Endothelial cell of umbilical vein (primary cell): ENCODE measurements around the gene TP53RK. TPM values are rescaled to one million over a fixed set of nuclear protein-coding genes. Genes with fewer than 3 reads are reported as not detected.

ENCODE experiments used
- BruUV-seq: library from RNA; stranded (reverse); fragments of 400-500 nt; replicated peaks from 2 replicates; lab custom pipeline; 2021; lab: Mats Ljungman, UMichigan
- CTCF ChIA-PET: fragments of 300-600, 350-600 bp; sonication (Branson Sonifier 250); formaldehyde crosslinking; loops from one replicate; lab custom pipeline; 2021; ENCODE audit warnings: antibody characterized with exemption, inconsistent platforms; lab: Charles Lee
- POLR2A ChIA-PET: fragments of 300-600, 350-600 bp; sonication (Branson Sonifier 250); formaldehyde crosslinking; loops from one replicate; lab custom pipeline; 2021; ENCODE audit warnings: antibody characterized with exemption, inconsistent platforms; lab: Charles Lee
- DNase-seq: peaks from one replicate; pipeline ENCODE4 v3.0.0-alpha.2; 2011; ENCODE audit warnings: low read depth, low spot score
- FAIRE-seq: peaks from 2 replicates; lab custom pipeline; 2011; peaks lifted over from hg19 to GRCh38; lab: Jason Lieb, UNC
- H2AFZ ChIP-seq: 2 replicates; pipeline ENCODE4 v1.6.0; 2012; ENCODE audit warnings: low read depth, low read length, control low read depth, inconsistent platforms
- H3K27ac ChIP-seq: 2 replicates; pipeline ENCODE4 v1.5.1; 2011; ENCODE audit warnings: low read depth, mild to moderate bottlenecking, control low read depth, low read length, moderate library complexity; ENCODE audit not compliant: insufficient read depth
- H3K27me3 ChIP-seq, 2 experiments: 2 replicates each; pipeline versions ENCODE4 v1.6.0 to v1.6.1; 2011; ENCODE audit warnings: low read length in 2 of 2, mixed read lengths in 1 of 2; ENCODE audit not compliant: control insufficient read depth in 2 of 2, insufficient read depth in 2 of 2
- H3K36me3 ChIP-seq, 2 experiments: 2 replicates in 1 of 2; 3 replicates in 1 of 2; pipeline ENCODE4 v1.5.1; 2011; ENCODE audit warnings: low read length in 2 of 2, mild to moderate bottlenecking in 1 of 2, moderate library complexity in 1 of 2; ENCODE audit not compliant: control insufficient read depth in 2 of 2, insufficient read depth in 2 of 2; ENCODE audit errors: extremely low read depth in 1 of 2
- H3K4me1 ChIP-seq: 3 replicates; pipeline ENCODE4 v1.5.1; 2011; ENCODE audit warnings: mild to moderate bottlenecking, low read length; ENCODE audit not compliant: control insufficient read depth, insufficient read depth; ENCODE audit errors: extremely low read depth
- H3K4me2 ChIP-seq: 2 replicates; pipeline ENCODE4 v1.6.1; 2011; ENCODE audit warnings: low read length, control low read depth, mixed read lengths; ENCODE audit not compliant: insufficient read depth
- H3K4me3 ChIP-seq, 3 experiments: fragments of 200-600 bp in 1 of 3; sonication (generic), shearing (Covaris generic) in 1 of 3; replicated peaks in 1 of 3; 2 replicates each; pipeline ENCODE4 v1.5.1; 2011 to 2016; ENCODE audit warnings: control low read depth in 3 of 3, low read length in 3 of 3, mild to moderate bottlenecking in 2 of 3, inconsistent platforms in 1 of 3, low read depth in 1 of 3, moderate library complexity in 1 of 3; ENCODE audit not compliant: insufficient read depth in 1 of 3
- H3K79me2 ChIP-seq: 2 replicates; pipeline ENCODE4 v1.6.0; 2012; ENCODE audit warnings: low read length, inconsistent platforms; ENCODE audit not compliant: control insufficient read depth, insufficient read depth
- H3K9ac ChIP-seq: replicated peaks from 2 replicates; pipeline ENCODE3; 2011; ENCODE audit warnings: low read length, control low read depth; ENCODE audit not compliant: insufficient read depth; ENCODE audit errors: extremely low read depth
- H3K9me1 ChIP-seq: replicated peaks from 3 replicates; pipeline ENCODE4 v1.6.0; 2011; ENCODE audit warnings: mild to moderate bottlenecking, low read length; ENCODE audit not compliant: control insufficient read depth, insufficient read depth; ENCODE audit errors: extremely low read depth
- H3K9me3 ChIP-seq: replicated peaks from 2 replicates; pipeline ENCODE4 v1.5.1; 2012; ENCODE audit warnings: low read length, inconsistent platforms; ENCODE audit not compliant: control insufficient read depth, insufficient read depth
- H4K20me1 ChIP-seq: replicated peaks from 2 replicates; pipeline ENCODE3; 2011; ENCODE audit warnings: mild to moderate bottlenecking, low read length; ENCODE audit not compliant: control insufficient read depth, insufficient read depth; ENCODE audit errors: extremely low read depth
- EZH2 ChIP-seq: IDR thresholded peaks from 2 replicates; pipeline ENCODE4 v1.6.1; 2012; ENCODE audit warnings: borderline replicate concordance, low read depth, mild to moderate bottlenecking, moderate library complexity, low read length, inconsistent platforms; ENCODE audit not compliant: severe bottlenecking
- FOS ChIP-seq: IDR thresholded peaks from 2 replicates; pipeline ENCODE4 v1.6.1; 2011; ENCODE audit warnings: mild to moderate bottlenecking, low read length, moderate library complexity, borderline replicate concordance; ENCODE audit not compliant: insufficient read depth
- GATA2 ChIP-seq: IDR thresholded peaks from 2 replicates; pipeline ENCODE4 v1.7.0; 2011; ENCODE audit warnings: low read depth, mild to moderate bottlenecking, moderate library complexity, mixed read lengths, low read length; ENCODE audit not compliant: insufficient read length, insufficient read depth
- JUN ChIP-seq: IDR thresholded peaks from 2 replicates; pipeline ENCODE4 v1.6.1; 2011; ENCODE audit warnings: borderline replicate concordance, low read depth; ENCODE audit not compliant: insufficient read length, insufficient read depth
- MYC ChIP-seq: IDR thresholded peaks from one replicate; pipeline ENCODE4 v1.6.1; 2011; ENCODE audit warnings: mild to moderate bottlenecking, low read depth, low read length
- POLR2A ChIP-seq: IDR thresholded peaks from 2 replicates; pipeline ENCODE4 v1.6.1; 2012; ENCODE audit warnings: low read depth, mild to moderate bottlenecking, control low read depth, low read length
- POLR2AphosphoS5 ChIP-seq: IDR thresholded peaks from 2 replicates; pipeline ENCODE4 v1.6.1; 2012; ENCODE audit warnings: low read depth, mild to moderate bottlenecking, control low read depth, low read length, moderate library complexity; ENCODE audit not compliant: insufficient read depth
- dilution Hi-C: fragments of 300-500 bp; cut with MboI; formaldehyde crosslinking; loops from one replicate; pipeline ENCODE4 v1.15.0; 2019; ENCODE audit warnings: low sequenced_read_pairs; ENCODE audit not compliant: extremely low pct_ligation_motif_present
- intact Hi-C: fragments of 100-400 bp; cut with micrococcal nuclease; formaldehyde crosslinking; loops from one replicate; pipeline ENCODE4 v1.10.0; 2022
- polyA plus RNA-seq, 4 experiments: library from polyadenylated mRNA; depleted of rRNA in 3 of 4; stranded (reverse) in 3 of 4; unstranded in 1 of 4; fragments of >200 nt; gene quantifications; 2 replicates each; pipeline versions ENCODE4 v1.2.1 to v1.2.3, GENCODE V29; 2011 to 2012; ENCODE audit warnings: missing spikeins in 1 of 4
- total RNA-seq: library from RNA; stranded (reverse); gene quantifications from 2 replicates; pipeline ENCODE4 v1.2.3, GENCODE V29; 2021
- TF ChIP-seq, protein P1 (sequence below), 2 donors: IDR thresholded peaks; 1 replicate in 1 of 2; 2 replicates in 1 of 2; pipeline ENCODE4 v1.5.1; 2011; ENCODE audit warnings: low read length in 2 of 2, mild to moderate bottlenecking in 2 of 2, moderate library complexity in 2 of 2, control low read depth in 1 of 2, inconsistent platforms in 1 of 2, low read depth in 1 of 2; ENCODE audit not compliant: insufficient read depth in 1 of 2; ENCODE audit errors: extremely low read depth in 1 of 2
- TF ChIP-seq, protein P2 (sequence below): IDR thresholded peaks from 2 replicates; pipeline ENCODE4 v1.6.1; 2011; ENCODE audit not compliant: insufficient read depth, insufficient read length

Gene TP53RK
- total and polyA plus RNA-seq, 2 donors (not counting 3 experiments of a cell fraction or from before 2014, with no cell fraction given), result 7.0 to 13.1 TPM

DNA sequence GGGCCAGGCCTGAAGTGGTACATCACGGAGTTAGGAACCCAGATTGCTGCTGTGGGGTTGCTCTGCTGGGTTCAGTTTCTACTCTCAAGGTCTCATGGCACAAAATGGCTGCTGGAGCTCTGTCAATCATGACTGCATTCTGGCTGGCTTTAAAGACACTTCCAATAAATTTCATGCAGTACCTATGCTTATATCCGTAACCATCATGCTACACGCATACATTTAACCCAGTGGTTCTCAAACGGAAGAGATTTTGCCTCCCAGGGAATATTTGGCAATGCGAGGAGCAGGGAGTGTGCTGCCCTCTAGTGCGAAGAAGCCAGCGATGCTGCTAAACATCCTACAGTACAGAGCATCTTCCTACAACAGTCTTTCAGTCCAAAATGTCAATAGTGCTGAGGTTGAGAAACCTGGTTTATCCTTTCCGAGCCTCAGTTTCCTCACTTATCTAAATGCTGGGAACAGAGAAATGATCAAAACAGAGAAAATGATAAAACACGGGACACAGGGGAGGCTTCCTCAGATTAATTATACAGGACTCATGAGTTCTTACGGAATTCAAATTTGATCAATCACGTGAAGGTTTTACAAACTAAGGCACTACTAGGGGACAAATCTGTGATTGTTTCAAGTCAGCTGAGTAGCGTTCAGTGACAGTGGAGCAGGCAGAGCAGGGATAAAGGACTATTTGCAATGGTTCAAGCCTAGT is 10.6 kb upstream of the TP53RK start:
- peak; percentile 83 for FAIRE-seq
- TF ChIP-seq MYC, result no peak
- TF ChIP-seq, protein P1, sequence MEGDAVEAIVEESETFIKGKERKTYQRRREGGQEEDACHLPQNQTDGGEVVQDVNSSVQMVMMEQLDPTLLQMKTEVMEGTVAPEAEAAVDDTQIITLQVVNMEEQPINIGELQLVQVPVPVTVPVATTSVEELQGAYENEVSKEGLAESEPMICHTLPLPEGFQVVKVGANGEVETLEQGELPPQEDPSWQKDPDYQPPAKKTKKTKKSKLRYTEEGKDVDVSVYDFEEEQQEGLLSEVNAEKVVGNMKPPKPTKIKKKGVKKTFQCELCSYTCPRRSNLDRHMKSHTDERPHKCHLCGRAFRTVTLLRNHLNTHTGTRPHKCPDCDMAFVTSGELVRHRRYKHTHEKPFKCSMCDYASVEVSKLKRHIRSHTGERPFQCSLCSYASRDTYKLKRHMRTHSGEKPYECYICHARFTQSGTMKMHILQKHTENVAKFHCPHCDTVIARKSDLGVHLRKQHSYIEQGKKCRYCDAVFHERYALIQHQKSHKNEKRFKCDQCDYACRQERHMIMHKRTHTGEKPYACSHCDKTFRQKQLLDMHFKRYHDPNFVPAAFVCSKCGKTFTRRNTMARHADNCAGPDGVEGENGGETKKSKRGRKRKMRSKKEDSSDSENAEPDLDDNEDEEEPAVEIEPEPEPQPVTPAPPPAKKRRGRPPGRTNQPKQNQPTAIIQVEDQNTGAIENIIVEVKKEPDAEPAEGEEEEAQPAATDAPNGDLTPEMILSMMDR (IDR thresholded peaks at IDR 0.05; ENCODE audit: extremely low read depth in 1 of 2, insufficient read depth in 1 of 2, low read depth in 1 of 2, low read length in 2 of 2), result peak; percentile 68 to 75
- intact Hi-C loops, result loop anchor here (1.0 to 10.0 kb wide), 2 partner anchors 179 to 1815 kb away; partner anchors contain the start of gene YWHAB
- POLR2A ChIA-PET, result no interaction called here
- Histone ChIP-seq H4K20me1 (no peaks in the 10 kb centered on the region), H3K9me3 (no peaks in the 10 kb centered on the region), H3K4me3 (no peak overlapping the region), H3K27ac (no peak overlapping the region), H3K79me2 (no peaks in the 10 kb centered on the region), H3K27me3 (peaks cover 3% of the 10 kb centered on the region in 2 experiments), H3K9ac (no peak overlapping the region), H3K9me1 (no peaks in the 10 kb centered on the region), H2AFZ (peak overlapping the region; percentile 30), H3K4me1 (no peaks in the 10 kb centered on the region), H3K4me2 (no peak overlapping the region), H3K36me3 (no peaks in the 10 kb centered on the region)
- no TSS peak for BruUV-seq
- dilution Hi-C loops, result no loop called here
- peak; percentile 30 for DNase-seq
- CTCF ChIA-PET, result interaction anchor here (0.6 to 1.0 kb wide), 2 partner anchors 10 to 16 kb away, joined by 3 read pairs; partner anchors contain the start of gene TP53RK

DNA sequence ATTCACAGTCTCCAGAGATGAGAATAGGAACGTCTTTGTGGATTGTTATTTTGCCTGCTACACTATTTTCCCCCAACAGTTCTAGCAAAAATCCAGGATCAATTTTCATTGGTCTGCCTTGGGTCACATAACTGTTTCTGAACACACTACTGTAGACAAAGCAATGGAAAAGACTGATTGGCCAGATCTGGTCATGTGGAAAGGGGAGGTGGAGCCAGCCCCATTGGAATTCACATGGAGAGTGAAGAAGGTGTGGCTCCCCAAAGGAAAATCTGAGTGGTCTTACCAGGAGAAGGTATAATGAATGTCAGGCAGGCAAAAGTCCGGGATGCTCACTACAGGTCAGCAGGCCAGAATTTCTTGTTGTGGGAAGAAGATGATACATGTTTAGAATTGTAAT is 9.5 kb upstream of the TP53RK start:
- Histone ChIP-seq H3K4me2 (no peak overlapping the region), H3K9ac (no peak overlapping the region), H3K9me3 (no peaks in the 10 kb centered on the region), H3K27ac (no peak overlapping the region), H3K79me2 (no peaks in the 10 kb centered on the region), H3K9me1 (no peaks in the 10 kb centered on the region), H3K27me3 (peaks cover 3% of the 10 kb centered on the region in 2 experiments), H3K4me3 (no peak overlapping the region), H2AFZ (no peak overlapping the region), H3K4me1 (no peaks in the 10 kb centered on the region), H4K20me1 (no peaks in the 10 kb centered on the region), H3K36me3 (no peaks in the 10 kb centered on the region)
- no TSS peak for BruUV-seq
- dilution Hi-C loops (no loop called here), intact Hi-C loops (loop anchor here (1.0 to 10.0 kb wide), 2 partner anchors 177 to 1814 kb away; partner anchors contain the start of gene YWHAB)
- DNase-seq, result no peak
- POLR2A ChIA-PET, result no interaction called here
- CTCF ChIA-PET, result no interaction called here
- TF ChIP-seq FOS, result no peak
- TF ChIP-seq, protein P2, sequence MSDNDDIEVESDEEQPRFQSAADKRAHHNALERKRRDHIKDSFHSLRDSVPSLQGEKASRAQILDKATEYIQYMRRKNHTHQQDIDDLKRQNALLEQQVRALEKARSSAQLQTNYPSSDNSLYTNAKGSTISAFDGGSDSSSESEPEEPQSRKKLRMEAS, result no peak
- TF ChIP-seq POLR2A, result no peak
- no peak for TF ChIP-seq POLR2AphosphoS5
- no peak for TF ChIP-seq JUN
- TF ChIP-seq, protein P1 (IDR thresholded peaks at IDR 0.05; ENCODE audit: extremely low read depth in 1 of 2, insufficient read depth in 1 of 2, low read depth in 1 of 2, low read length in 2 of 2), result no peak
- TF ChIP-seq GATA2, result no peak
- TF ChIP-seq MYC, result no peak
- TF ChIP-seq EZH2, result no peak
- FAIRE-seq, result no peak
